Mesodermal cell (in vitro differentiated cells): ENCODE results near the gene IRAK1.

ENCODE experiments used
- H3K27ac ChIP-seq: 2 replicates; pipeline ENCODE4 v1.7.0; 2013; ENCODE audit warnings: mild to moderate bottlenecking, low read depth, low read length, moderate library complexity; ENCODE audit not compliant: severe bottlenecking
- H3K36me3 ChIP-seq: 2 replicates; pipeline ENCODE4 v1.7.1; 2013; ENCODE audit warnings: mild to moderate bottlenecking, low read length, moderate library complexity; ENCODE audit not compliant: control insufficient read depth, insufficient read depth
- H3K4me1 ChIP-seq: one replicate; pipeline ENCODE4 v1.7.1; 2013; ENCODE audit warnings: mild to moderate bottlenecking, low read length; ENCODE audit not compliant: insufficient read depth, control insufficient read depth, poor library complexity, severe bottlenecking
- H3K4me3 ChIP-seq: 2 replicates; pipeline ENCODE4 v1.7.0; 2013; ENCODE audit warnings: low read length, control low read depth, mild to moderate bottlenecking; ENCODE audit not compliant: insufficient read depth, poor library complexity, severe bottlenecking; ENCODE audit errors: extremely low read depth
- H3K9me3 ChIP-seq: 2 replicates; pipeline ENCODE4 v1.7.1; 2013; ENCODE audit warnings: mild to moderate bottlenecking, low read length, moderate library complexity; ENCODE audit not compliant: control insufficient read depth
- WGBS, 2 experiments: methylation state at CpG; one replicate each; pipeline ENCODE4 v1.1.5; 2013; ENCODE audit warnings: missing lambda C conversion rate in 2 of 2; ENCODE audit not compliant: insufficient coverage in 2 of 2; 5-methylcytosine and 5-hydroxymethylcytosine counted together

The IRAK1 gene

DNA sequence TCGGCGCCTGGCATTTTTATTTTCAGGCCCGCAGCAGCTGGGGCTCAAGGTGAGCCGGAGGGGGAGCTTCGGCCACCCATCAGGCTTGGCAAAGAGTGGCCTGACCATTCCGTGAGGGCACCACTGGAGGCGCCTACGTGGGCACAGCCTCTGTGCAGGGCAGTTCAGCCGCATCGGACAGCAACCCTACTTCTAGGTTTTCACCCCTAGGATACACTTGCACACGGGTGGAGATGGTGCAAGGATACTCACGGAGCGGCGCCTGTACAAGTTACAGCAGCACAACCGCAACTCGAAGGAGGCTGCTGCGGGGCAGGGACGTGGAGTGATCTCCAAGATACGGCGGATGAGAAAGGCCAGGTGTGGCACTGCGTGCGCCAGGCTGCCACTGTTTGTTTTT lies 58.9 kb downstream of the IRAK1 start:
- Histone ChIP-seq H3K4me1 (no peaks in the 10 kb centered on the region), H3K36me3 (peaks cover 87% of the 10 kb centered on the region)
- WGBS, 2 experiments = 95 to 97% methylated on average over 16 to 22 of the region's 22 CpGs

More for the DNA sequence above, 58.9 kb downstream of the IRAK1 start:
- H3K4me3 ChIP-seq = no peak overlapping the region
- H3K9me3 ChIP-seq = no peaks in the 10 kb centered on the region
- H3K27ac ChIP-seq = no peak overlapping the region
